GM12801 (cell line): ENCODE results near the gene MNX1.

Experiments
- CTCF ChIP-seq: IDR thresholded peaks from one replicate; pipeline ENCODE4 v1.5.1; 2011; ENCODE audit warnings: control low read depth; ENCODE audit not compliant: insufficient read length; ENCODE audit errors: extremely low read depth

Gene MNX1

DNA sequence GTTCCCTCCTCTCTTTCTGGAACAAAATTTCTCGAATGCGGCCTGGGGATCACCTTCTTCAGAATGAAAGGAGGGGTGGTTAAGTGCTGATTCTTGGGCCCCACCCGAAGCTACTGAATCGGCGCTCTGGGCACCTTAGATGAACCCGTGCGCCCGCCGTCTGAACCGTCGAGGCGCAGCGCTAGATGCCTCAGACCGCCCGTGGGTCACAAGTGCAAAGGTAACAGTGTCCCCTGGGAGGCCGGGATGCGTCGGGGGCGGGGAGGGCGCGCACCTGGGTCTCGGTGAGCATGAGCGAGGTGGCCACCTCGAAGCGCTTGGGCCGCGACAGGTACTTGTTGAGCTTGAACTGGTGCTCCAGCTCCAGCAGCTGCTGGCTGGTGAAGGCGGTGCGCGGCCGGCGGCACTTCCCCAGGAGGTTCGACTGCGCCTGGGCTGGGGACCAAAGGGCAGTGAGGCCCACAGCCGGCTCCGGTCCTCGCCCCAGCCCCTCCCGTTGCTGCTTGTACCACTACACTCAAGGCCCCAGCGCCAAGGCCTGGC, 4.2 kb downstream of the MNX1 start:
- no peak for TF ChIP-seq CTCF

DNA sequence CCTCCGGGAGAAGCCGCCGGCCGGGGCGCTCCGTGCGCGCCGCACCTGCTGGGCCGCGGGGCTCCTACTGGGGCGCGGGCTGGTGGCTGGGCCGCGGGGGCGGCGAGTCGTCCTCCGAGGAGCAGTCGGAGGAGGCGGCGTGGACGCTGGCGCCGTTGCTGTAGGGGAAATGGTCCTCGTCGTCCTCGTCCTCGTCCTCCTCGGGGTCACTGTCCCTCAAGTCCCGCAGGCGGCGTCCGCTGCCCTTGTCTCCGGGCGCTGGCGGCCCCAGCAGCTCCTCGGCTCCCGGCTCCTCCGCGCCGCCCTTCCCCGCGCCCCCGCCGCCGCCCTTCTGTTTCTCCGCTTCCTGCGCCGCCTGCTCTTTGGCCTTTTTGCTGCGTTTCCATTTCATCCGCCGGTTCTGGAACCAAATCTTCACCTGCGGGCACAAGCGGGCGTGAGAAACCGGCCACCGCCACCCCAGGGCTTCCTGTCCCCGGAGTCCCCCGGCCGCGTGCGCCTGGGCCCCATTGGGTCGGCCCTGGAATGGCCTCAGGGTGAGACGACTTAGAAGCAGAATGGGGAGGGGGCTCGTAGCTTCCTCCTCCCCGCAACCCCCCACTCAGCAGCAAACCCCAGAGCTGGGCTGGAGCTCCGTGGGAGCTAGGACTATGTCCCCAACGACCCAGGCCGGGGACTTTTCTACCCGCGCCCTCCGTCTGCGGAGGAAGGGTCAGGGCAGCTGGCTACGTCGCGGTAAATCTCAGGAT, 4.8 kb downstream of the MNX1 start:
- no peak for TF ChIP-seq CTCF

GRCh38 chr7:157004521-157005455, 5.7 kb downstream of the MNX1 start:
- TF ChIP-seq CTCF, result no peak

DNA sequence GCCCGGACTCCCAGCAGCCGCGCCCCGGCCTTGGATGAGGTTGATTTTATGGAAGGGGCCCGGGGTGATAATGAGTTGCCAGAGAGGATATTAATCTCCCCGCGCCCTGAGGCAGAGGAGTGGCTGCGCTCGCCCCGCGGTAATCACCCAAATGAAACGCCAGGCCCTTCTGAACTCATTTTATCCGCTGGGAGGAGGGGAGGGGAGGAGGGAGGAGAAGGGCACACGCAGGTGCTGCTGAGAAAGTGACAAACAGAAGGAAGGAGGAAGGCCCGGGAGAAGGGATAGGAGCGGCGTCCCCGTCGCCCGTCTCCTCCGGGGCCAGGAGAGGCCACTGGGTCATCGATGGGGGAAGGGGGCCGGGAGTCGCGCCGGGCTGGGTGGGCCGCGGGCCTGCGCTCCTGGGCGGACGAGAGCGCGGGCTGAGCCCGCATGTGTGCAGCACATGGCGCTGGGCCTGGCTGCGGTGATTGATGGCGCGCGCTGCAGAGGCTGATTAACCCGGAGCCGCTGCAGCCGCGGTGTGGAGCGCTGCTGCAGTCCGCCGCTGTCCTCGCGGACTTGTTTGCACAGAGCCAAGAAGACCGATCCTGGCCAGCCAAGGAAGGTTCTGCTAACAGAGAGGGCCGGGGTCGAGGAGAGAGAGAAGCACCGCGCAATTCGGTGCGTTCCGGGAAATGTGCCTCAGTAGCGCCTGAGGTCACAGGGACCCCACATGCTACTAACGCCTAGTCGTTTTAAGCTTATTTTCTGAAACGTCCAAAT, 6.5 kb downstream of the MNX1 start:
- no peak for TF ChIP-seq CTCF

- TF ChIP-seq CTCF, result no peak
Measured at GRCh38 chr7:157003445-157003755, 7.1 kb downstream of the MNX1 start.

- TF ChIP-seq CTCF, result no peak
Measured at GRCh38 chr7:157002819-157003421, 7.5 kb downstream of the MNX1 start.
